GM18951 (cell line): ENCODE results near the gene DOCK8.

Experiments
- POLR2A ChIP-seq: IDR thresholded peaks from 4 replicates; pipeline ENCODE4 v1.6.1; 2011; ENCODE audit warnings: mild to moderate bottlenecking; ENCODE audit not compliant: insufficient read length, insufficient read depth; ENCODE audit errors: extremely low read depth
- in situ Hi-C: fragments of 300-500 bp; cut with MboI; formaldehyde crosslinking; loops from one replicate; pipeline ENCODE4 v1.12.0; 2022; ENCODE audit warnings: low sequenced_read_pairs, mixed read lengths, inconsistent platforms; ENCODE audit not compliant: unreplicated experiment

Gene DOCK8

DNA sequence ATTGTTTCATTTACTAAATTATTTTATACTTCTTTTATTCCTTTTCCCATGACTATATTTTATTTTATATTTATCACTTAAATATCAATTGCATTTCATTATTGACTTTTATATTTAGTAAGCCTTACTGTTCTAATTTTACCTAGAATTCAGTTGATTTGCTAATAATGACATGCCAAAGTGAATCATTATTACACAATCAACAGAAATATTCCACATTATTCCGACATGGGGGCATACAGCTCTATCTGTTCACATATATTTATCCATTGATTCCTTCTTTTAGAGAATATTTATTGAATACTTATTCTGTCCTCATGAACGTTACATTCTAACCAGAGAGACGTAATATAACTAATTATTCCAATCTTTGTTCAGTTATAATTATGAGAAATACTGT is 221.8 kb downstream of the DOCK8 start:
- TF ChIP-seq POLR2A: no peak
- in situ Hi-C loops: no loop called here

DNA sequence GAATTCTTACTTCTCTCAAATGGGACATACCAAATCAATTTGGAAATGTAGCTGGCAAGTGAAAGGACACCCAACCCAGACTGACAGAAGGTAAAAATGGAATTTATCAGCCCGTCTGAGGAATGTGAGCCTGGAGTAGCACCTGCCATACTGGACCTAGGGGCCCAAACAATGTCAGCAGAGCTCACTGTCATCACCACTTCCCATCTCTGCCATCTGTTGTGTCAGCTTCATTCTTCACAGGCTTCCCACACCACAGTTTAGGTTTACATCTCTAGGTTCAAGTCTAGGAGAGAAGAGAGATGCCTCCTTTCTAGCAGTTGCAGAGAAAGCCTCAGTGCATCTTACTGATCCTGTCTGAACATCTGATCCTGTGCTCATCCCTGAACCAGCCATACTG is 222.4 kb downstream of the DOCK8 start:
- in situ Hi-C loops: no loop called here
- no peak for TF ChIP-seq POLR2A

DNA sequence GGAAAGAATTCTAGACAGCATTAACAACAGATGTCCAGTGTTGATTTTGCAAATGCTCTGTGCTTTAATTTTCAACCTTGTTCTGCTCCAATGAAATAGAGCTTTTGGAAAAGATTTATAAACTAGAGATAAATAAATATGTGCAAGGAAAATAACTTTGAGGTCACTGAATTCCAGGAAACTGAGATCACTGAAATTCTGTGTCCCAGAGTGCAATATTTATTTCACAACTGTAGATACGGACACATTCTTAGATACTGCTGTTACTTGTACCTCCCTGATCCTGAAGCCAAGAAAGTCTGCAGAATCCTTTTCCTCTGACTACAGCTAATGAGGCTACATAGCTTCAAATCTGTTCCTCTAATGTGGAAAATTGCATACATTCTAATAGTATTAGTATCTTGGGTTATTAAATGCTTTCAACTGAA is 222.9 kb downstream of the DOCK8 start:
- TF ChIP-seq POLR2A: no peak
- in situ Hi-C loops: no loop called here

GRCh38 chr9:438066-438465 is 223.4 kb downstream of the DOCK8 start:
- TF ChIP-seq POLR2A: no peak
- in situ Hi-C loops: no loop called here

GRCh38 chr9:438961-439768 is 224.5 kb downstream of the DOCK8 start:
- in situ Hi-C loops: no loop called here
- no peak for TF ChIP-seq POLR2A

DNA sequence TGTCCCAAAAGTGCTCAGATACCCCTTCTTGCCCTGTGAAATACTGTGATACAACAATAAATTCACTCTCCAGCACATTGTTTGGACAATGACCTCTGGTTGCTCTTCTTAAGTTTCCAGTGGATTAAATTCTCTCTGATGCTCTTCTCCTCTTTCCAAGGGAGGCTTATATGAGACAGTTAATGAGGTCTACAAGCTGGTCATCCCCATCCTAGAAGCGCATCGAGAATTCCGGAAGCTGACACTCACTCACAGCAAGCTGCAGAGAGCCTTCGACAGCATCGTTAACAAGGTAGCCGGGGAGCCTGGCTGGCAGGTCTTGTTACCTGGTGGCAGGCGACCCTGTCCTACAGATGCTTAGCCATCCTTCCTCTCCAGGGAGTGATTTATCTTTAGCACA is 226.5 kb downstream of the DOCK8 start:
- in situ Hi-C loops: no loop called here

DNA sequence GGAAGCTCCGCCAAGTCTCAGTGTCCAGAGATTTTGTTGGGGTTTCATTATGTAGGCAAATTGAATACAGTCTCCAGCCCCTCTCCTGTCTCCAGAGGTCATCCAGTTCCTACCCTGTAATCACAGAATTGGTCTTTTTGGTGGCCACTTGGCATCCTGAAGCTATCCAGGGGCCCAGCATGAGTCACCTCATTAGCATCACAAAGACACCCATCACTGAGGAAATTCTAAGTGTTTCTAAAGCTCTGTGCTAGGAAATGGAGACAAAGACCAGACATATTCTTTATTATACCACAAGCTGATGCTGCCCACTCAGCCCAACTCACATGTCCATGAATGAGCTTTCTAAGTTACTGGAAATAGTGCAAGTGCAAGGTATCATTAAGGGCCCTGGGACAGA is 229.9 kb downstream of the DOCK8 start:
- in situ Hi-C loops: no loop called here
- no peak for TF ChIP-seq POLR2A

More for the DNA sequence above, 226.5 kb downstream of the DOCK8 start:
- no peak for TF ChIP-seq POLR2A

DNA sequence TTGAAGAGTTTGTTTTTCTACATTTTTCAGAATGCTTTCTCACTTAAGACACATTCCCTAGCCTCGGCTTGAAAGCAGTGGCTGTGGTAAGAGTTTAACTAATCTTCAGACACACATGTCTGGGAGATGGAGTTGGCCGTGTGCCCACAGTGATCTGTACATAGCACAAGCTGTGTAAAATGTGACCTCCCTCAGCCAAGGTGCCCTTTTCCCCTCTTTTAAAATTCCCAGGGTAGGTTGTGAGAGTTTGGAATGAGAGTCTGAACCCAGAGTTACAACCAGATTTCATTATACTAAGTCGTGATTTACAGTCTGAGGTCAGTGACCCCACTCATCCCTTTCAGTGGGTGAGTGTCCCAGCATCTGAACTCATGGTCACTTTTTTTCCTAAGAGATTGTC is 230.4 kb downstream of the DOCK8 start:
- no peak for TF ChIP-seq POLR2A
- in situ Hi-C loops: no loop called here

- TF ChIP-seq POLR2A: no peak
- in situ Hi-C loops: no loop called here
Measured at GRCh38 chr9:446074-446699, 231.5 kb downstream of the DOCK8 start.

DNA sequence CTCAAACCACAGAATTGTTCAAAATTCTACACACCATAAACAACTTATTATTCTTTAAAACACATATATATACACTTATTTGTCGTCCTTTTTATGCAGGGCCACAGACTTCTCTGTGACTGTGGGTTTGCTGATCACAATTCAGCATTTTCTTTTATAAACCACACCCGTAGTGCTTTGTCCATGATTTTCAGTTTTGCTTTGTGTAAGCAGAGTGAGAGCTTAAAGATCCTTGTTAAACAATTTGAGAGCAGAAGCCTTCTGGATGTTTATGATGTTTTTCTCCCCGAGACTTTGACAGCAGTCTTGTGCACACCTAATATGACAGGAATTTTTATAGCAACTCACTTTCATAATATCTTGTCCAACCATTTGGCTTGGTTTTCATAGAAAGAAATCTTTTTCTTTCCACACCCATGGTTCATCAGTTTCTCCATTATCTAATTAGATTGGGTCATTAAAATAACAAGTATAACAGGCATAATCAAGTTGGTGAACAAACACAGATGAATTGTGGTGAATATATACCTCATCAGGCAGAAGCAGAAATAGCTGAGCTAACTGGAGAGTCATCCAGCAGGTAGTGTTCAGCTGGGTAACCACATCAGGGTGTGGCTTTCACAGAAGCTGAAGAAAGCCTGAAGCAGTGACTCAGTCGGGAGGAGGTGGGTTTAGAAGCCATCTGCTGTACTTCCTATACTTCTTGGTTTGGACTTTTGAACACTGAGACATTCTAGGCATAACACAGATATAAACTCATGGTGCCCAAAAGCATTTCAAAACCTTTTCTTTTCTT is 232.8 kb downstream of the DOCK8 start:
- no peak for TF ChIP-seq POLR2A
- in situ Hi-C loops: no loop called here

DNA sequence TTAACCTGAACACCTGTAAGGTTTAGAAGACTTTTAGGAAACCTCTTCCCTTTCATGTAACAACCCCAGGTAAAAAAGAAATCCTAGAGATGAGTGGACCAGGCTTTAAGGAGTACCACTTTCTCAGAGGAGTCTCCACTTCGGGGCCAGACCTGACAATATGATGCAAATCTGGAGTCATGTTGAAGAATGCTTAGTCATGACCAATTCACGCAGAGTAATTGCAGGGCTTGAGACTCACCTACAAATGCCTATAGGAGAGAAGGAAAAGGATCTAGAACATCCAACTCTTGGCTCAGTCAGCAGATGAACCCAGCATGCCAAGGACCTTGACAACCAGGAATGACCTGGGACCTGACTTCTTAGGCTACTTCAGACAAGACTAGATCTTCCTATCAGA is 235.4 kb downstream of the DOCK8 start:
- TF ChIP-seq POLR2A: no peak
- in situ Hi-C loops: no loop called here

DNA sequence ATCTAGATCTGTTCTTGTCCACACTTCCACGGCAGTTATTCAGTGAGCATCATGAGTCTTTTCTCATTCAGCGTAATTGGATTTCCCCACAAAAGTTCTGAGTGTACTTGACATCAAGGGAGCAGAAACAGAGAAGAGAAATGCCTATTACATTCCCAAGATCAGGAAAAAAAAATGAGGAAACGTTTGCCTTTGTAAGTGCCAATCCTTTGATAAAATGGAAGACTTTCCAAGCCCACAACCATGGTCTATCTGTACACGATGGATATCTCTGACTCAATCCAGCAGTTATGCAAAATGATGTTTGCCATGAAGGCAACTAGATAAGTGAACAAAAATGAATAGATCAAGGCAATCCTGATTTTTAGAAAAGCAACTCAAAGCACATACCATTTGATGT is 235.9 kb downstream of the DOCK8 start:
- in situ Hi-C loops: no loop called here
- TF ChIP-seq POLR2A: no peak

DNA sequence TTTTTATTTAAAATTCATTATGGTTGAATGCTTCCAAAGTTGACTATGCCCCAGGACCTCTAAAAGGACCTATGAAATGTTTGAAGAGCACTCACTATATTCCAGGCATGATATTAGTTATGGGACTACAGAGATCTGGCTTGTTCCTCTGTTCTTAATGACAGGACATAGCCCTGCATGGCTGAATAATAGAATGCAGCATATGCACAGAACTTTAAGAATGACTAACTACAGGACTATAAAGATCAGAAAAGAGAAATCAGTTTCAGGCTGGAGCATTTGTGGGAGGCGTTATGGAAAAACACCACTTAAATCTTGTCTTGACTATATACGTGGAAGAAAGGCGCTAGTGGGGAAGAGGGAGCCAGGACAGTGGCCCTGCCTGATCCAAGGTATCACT is 239.2 kb downstream of the DOCK8 start:
- no peak for TF ChIP-seq POLR2A
- in situ Hi-C loops: no loop called here

DNA sequence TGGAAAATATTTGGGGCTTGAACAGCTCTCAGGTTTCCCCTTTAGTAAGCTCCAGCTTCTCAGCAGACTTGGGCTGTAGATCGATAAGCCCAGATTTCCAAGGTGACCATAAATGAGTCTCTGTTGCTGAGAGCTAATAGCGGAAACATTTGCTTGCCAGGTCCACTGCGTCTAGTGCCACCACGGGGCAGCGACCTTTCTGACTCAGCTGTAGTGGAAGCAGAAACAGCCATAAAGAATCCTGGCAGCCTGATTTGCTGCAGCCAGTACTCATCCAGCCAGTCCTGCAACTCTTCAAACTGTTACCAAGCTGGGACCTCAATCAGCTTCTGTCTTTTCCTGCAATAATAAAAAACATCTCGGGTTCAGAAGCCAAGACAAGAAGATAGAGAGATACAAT is 241.7 kb downstream of the DOCK8 start:
- in situ Hi-C loops: no loop called here

GRCh38 chr9:458590-458989 is 243.9 kb downstream of the DOCK8 start:
- in situ Hi-C loops: no loop called here
- TF ChIP-seq POLR2A: no peak

More for the DNA sequence above, 241.7 kb downstream of the DOCK8 start:
- TF ChIP-seq POLR2A: no peak
